Measurements from ENCODE around the gene NRBP1.

DNA sequence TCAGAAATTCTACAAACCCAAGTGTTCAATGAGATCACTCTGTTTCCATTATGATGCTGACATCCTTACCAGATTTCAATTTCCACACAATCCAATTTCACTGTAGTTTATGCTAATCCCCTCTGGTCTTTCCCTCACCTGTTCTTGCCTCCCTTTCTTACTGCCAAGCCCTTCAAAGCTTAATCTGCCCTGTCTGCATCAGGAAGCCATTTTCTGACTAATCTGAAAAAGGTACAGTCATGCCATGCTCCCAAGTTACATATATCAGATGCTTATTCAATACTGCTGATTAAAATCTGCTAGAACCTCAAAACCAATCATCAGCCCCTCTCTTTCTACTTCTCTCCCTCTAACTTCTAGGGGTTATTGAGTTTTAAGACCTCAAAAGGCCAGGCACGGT lies 22.7 kb downstream of the NRBP1 start:
- TF ChIP-seq, protein P1, sequence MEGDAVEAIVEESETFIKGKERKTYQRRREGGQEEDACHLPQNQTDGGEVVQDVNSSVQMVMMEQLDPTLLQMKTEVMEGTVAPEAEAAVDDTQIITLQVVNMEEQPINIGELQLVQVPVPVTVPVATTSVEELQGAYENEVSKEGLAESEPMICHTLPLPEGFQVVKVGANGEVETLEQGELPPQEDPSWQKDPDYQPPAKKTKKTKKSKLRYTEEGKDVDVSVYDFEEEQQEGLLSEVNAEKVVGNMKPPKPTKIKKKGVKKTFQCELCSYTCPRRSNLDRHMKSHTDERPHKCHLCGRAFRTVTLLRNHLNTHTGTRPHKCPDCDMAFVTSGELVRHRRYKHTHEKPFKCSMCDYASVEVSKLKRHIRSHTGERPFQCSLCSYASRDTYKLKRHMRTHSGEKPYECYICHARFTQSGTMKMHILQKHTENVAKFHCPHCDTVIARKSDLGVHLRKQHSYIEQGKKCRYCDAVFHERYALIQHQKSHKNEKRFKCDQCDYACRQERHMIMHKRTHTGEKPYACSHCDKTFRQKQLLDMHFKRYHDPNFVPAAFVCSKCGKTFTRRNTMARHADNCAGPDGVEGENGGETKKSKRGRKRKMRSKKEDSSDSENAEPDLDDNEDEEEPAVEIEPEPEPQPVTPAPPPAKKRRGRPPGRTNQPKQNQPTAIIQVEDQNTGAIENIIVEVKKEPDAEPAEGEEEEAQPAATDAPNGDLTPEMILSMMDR (IDR thresholded peaks at IDR 0.05): no peak
- TF ChIP-seq POLR2A (IDR thresholded peaks at IDR 0.05): no peak
